Stimulated activated CD8-positive, alpha-beta memory T cell treated with anti-CD3 and anti-CD28 coated beads, Interleukin-4, amount 100 ng/mL, for 4 hours (primary cell): ENCODE results near the gene CX3CL1.
"Not testable (repeated sequence)": the region's sequence is repeated elsewhere in the genome, so short reads cannot be mapped to it uniquely, and the experiment has no call there.

ENCODE experiments used
- DNase-seq, 2 donors: peaks; one replicate each; pipeline ENCODE4 v3.0.0-alpha.2; 2020; ENCODE audit warnings: low read depth in 2 of 2, low spot score in 1 of 2

Gene CX3CL1

DNA sequence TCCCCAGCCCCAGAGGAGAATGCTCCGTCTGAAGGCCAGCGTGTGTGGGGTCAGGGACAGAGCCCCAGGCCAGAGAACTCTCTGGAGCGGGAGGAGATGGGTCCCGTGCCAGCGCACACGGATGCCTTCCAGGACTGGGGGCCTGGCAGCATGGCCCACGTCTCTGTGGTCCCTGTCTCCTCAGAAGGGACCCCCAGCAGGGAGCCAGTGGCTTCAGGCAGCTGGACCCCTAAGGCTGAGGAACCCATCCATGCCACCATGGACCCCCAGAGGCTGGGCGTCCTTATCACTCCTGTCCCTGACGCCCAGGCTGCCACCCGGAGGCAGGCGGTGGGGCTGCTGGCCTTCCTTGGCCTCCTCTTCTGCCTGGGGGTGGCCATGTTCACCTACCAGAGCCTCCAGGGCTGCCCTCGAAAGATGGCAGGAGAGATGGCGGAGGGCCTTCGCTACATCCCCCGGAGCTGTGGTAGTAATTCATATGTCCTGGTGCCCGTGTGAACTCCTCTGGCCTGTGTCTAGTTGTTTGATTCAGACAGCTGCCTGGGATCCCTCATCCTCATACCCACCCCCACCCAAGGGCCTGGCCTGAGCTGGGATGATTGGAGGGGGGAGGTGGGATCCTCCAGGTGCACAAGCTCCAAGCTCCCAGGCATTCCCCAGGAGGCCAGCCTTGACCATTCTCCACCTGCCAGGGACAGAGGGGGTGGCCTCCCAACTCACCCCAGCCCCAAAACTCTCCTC, 10.4 kb downstream of the CX3CL1 start:
- DNase-seq, result no peak

DNA sequence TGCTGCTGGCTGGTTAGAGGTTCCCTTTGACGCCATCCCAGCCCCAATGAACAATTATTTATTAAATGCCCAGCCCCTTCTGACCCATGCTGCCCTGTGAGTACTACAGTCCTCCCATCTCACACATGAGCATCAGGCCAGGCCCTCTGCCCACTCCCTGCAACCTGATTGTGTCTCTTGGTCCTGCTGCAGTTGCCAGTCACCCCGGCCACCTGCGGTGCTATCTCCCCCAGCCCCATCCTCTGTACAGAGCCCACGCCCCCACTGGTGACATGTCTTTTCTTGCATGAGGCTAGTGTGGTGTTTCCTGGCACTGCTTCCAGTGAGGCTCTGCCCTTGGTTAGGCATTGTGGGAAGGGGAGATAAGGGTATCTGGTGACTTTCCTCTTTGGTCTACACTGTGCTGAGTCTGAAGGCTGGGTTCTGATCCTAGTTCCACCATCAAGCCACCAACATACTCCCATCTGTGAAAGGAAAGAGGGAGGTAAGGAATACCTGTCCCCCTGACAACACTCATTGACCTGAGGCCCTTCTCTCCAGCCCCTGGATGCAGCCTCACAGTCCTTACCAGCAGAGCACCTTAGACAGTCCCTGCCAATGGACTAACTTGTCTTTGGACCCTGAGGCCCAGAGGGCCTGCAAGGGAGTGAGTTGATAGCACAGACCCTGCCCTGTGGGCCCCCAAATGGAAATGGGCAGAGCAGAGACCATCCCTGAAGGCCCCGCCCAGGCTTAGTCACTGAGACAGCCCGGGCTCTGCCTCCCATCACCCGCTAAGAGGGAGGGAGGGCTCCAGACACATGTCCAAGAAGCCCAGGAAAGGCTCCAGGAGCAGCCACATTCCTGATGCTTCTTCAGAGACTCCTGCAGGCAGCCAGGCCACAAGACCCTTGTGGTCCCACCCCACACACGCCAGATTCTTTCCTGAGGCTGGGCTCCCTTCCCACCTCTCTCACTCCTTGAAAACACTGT, 11.3 kb downstream of the CX3CL1 start:
- no peak for DNase-seq

GRCh38 chr16:57384248-57385070, 12.2 kb downstream of the CX3CL1 start:
- DNase-seq, result no peak

- no peak for DNase-seq
Observed at GRCh38 chr16:57385083-57385482, 12.8 kb downstream of the CX3CL1 start.

DNA sequence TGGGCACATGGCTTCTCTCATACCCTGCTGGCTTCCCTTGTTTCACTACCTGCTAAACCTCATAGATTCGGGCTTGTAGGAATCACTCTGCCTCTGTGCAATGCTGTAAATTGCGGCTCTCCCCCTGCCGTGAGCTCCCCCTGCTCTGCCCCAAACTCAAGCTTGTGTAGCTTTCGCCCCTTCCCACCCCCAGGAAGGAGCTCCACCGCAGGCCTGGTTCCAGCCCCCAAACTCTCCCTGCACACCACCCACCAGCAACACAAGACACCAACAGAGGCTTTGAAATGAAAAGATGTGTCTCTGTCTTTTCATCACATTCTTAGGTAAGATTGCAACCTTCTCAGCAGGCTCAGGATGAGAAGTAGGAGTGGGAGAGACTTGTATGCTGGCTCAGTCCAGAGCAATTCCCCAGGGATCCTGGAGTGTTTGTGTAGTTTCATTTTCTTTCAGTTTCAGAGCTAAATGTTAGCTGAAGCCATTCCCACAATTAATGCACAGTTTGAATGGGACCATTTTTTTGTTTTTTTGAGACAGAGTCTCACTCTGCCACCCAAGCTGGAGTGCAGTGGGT, 14.2 kb downstream of the CX3CL1 start:
- DNase-seq, result no peak

DNA sequence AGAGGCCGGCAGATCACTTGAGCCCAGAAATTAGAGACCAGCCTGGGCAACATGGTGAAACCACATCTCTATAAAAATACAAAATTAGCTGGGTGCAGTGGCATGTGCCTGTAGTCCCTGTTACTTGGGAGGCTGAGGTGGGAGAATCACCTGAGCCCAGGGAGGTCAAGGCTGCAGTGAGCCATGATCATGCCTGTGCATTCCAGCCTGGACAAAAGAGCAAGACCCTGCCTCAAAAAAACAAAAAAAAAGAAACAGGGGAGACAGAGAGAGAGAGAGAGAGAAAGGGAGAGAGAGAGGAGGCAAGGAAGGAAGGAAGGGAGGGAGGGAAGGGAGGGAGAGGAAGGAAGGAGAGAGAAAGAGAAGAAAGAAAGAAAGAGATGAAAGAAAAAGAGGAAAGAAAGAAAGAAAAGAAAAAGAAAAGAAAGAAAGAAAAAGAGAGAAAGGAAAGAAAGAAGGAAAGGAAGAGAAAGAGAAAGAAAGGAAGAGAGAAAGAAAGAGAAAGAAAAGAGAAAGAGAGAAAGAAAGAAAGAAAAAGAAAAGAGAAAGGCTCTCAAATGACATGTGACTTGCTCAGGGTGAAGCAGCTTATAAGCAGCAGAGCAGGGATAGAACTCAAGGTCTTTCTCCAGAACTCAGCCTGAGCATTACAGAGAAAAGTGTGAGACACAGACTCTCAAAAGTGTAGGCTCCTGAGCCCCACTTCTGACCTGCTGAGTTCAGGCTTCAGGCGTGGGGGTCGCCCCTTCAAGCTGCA, 15.5 kb downstream of the CX3CL1 start:
- DNase-seq, result no peak

DNA sequence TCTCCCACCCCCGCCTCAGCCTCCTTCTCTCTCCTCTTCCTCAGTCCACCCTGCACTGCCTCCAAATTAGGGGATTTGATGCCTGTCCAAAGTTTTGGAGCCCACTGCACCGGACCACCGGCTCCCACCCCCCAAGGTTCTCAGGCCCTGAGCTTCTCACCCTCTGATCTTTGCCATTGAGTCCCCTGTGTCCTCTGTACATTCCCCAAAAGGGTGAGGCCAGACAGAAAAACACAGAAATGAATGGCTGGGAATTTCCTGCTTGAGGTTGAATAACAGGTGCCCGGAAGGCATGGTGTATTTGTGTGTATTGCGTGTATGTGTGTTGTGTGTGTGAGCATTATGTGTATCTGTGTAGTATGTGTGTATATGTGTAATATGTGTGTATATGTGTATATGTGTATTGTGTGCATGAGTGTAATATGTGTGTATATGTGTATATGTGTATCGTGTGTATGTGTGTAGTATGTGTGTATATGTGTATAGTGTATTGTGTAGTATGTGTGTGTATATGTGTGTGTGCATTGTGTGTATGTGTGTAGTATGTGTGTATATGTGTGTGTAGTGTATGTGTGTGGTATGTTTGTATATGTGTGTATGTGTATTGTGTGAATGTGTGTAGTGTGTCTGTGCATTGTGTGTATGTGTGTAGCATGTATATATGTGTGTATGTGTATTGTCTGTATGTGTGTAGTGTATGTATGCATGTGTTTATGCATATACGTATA, 16.2 kb downstream of the CX3CL1 start:
- no peak for DNase-seq

GRCh38 chr16:57389087-57389468, 16.8 kb downstream of the CX3CL1 start:
- DNase-seq, result no peak

DNA sequence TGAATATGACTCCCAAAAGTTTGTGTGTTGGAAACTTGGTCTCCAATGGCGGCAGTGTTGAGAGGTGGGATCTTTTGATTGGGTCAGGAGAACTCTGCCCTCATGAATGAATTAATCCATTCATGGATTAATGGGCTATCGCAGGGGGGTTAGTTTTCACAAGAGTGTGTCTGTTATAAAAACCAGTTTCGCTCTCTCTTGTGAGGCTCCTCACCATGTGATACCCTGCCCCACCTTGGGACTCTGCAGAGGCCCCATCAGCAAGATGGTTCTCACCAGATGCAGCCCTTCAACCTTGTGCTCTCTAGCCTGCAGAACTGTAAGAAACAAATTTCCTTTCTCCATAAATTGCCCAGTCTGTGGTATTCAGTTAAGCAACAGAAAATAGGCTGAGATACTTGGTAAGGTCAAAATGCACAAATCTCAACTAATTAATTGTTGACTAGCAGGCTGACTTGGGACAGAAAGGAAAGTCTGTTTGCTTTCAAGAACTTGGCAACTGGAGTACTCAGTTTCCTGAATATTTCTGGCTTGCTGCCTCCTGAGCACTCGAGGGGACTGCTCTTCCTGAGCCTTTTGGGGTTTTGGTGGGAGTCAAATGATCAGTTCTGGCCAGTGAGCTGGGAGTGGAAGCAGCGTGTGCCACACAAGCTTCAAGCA, 18.5 kb downstream of the CX3CL1 start:
- no peak for DNase-seq

GRCh38 chr16:57391300-57391699, 19.0 kb downstream of the CX3CL1 start:
- DNase-seq, result no peak

GRCh38 chr16:57391708-57392107, 19.4 kb downstream of the CX3CL1 start:
- DNase-seq, result no peak

GRCh38 chr16:57392694-57393093, 20.4 kb downstream of the CX3CL1 start:
- no peak for DNase-seq

DNA sequence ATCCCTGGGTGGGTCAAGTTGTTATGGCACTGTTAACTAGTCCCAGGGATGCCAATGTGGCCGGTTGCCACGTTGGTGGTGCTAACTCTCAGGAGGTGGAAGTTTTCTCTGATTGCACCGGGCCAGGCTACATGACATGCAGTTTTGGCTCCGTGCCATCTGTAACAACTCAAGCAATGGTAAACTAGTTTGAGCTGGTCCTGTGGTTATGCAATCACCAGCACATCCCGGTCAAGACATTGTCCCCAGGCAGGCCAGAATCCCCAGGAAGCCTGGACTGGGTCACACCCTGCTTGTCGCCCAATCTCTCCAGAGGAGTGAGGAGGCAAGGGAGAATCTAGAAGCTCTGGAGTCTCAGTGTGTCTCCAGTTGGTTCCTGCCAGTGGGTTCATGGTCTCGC, 22.2 kb downstream of the CX3CL1 start:
- DNase-seq, result no peak

DNA sequence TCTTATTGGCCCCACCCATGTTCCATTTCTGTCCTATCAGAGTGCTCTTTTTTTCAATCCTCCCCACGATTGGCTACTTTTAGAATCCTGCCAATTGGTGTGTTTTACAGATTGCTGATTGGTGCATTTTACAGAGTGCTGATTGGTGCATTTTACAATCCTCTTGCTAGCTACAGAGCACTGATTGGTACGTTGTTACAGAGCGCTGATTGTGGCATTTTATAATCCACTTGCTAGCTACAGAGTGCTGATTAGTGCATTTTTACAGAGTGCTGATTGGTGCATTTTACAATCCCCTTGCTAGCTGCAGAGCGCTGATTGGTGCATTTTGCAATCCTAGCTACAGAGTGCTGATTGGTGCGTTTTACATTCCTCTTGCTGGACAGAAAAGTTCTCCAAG, 22.7 kb downstream of the CX3CL1 start:
- DNase-seq, result no peak

GRCh38 chr16:57396786-57397185, 24.5 kb downstream of the CX3CL1 start:
- no peak for DNase-seq

- DNase-seq, result not testable (repeated sequence)
Observed at GRCh38 chr16:57397493-57397892, 25.2 kb downstream of the CX3CL1 start.

DNA sequence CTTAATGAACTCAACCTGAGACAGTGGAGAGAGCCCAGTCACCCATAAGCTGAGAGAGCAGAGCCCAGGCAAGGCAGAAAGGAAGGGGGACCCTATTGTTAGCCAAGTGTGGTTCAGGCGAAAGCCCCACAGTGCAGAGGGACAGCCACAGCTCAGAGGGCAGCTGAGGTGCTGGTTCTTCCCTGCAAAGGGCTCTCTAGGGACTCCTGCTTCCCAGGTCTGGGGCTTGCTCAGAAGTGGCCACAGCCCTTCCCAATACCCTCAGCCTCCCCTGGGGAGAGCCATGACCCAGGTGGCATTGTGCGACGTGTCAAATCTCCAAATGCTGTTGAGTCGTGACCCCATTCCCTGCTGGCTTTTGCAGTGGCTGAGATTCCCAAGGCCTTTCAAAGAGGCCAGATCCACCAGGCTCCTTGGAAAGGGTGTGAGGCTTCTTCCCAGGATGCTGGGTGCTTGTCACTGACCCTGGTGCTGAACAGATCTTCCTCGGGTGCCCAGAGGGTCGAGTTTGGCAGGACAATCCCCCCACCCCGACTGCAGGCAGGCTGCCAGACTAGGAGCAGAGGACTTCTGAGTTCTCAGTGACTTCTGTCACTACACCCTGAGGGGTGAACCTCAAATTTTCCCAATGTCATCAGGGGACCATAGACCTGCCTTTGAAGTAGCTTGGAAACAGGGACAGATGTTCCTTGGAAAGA, 29.8 kb downstream of the CX3CL1 start:
- no peak for DNase-seq

GRCh38 chr16:57403965-57404817, 31.9 kb downstream of the CX3CL1 start, which contains the start of gene CCL17:
Gene CCL17, plus strand, starts transcription at chr16:57404767. Its CDS starts 9,166 bp downstream, at chr16:57413933.
- no peak for DNase-seq
